Ammon's horn (tissue), 1 donor: ENCODE results near the gene VRK1.

Source experiments
- DNase-seq: peaks from one replicate; pipeline ENCODE4 v3.0.0-alpha.2; 2016; ENCODE audit warnings: low spot score

VRK1 gene

DNA sequence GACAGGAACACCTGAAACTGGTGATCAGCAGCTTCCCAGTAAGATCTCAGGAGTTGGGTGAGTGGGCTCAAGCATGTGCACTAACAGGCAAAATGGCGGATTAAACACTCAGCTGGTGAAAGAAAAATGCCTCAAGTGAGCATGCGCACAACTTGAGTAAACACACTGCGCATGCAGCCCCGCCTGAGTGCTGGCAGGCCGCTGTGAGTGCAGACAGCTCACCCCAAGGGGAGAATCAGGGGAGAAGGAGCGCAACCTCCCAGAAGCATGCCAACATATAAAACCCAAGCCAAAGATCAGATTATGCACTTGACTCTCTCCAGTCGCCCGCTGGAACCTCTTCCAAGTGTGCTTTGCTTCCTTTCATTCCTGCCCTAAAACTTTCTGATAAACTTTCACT, 125.8 kb downstream of the VRK1 start:
- no peak for DNase-seq

DNA sequence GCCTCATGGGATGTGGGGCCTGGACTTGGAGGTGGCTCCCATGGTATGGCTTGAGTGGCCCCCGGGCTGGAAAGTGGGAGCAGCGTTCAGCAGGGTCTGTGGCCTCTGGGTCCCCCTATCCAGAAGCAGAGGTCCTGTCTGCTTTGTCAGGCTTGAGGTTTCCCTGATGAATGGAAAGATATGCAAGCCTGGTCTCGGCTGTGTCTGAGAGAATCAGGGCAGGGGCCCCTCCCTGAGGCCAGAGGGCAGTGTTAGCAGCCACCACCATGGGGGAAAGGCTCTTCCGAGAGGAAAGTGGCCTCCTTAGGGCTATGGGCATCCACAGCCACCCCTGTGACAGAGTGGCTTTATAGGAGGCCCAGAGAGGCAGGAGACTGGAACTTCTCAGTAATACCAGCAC, 128.2 kb downstream of the VRK1 start:
- DNase-seq = no peak

DNA sequence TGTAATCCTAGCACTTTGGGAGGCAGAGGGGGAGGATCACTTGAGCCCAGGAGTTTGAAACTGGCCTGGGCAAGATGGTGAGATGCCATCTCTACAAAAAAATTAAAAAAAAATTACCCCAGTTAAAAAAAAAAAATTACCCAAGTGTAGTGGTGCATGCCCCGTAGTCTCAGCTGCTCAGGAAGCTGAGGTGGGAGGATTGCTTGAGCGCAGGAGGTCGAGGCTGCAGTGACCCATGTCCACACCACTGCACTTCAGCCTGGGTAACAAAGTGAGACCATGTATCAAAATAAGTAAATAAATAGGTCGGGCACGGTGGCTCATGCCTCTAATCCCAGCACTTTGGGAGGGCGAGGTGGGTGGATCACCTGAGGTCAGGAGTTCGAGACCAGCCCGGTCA, 128.8 kb downstream of the VRK1 start:
- no peak for DNase-seq

DNA sequence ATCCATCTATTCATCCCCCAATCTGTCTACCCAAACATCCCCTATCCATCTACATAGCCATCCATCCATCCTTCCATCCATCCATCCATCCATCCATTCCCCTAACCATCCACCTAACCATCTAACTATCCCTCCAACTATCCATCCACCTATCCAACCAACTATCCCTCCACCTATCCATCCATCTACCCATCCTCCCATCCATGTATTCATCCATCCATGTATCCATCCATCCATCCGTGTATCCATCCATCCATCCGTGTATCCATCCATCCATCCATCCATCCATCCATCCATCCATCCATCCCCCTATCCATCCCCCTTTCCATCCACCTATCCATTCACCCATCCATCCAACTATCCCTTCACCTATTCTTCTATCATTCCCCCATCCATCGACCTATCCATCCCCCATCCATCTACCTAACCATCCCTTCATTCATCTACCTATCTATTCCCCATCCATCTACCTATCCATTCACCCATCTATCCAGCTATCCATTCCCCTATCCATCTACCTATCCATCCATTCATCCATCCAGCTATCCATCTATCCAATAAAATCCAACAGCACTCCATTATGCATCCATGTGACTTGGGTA, 131.7 kb downstream of the VRK1 start:
- no peak for DNase-seq

DNA sequence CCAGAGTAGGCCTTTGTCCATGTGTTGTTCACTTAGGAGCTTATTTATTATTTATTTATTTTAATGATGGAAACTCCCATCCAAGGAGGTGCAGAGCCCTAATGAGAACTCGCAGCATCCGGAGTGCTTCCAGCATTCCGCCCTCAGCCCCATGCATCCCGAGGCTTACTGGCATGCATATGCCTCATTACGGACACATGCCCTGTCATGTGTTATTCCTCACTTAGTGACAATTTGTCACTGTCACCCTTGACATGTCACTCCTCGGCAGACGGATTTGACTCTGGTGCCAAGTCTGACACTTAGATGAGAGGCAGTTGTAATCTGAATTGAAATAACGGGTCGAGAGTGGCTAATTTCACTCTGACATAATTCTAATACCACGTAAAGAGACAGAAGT, 132.8 kb downstream of the VRK1 start:
- no peak for DNase-seq

DNA sequence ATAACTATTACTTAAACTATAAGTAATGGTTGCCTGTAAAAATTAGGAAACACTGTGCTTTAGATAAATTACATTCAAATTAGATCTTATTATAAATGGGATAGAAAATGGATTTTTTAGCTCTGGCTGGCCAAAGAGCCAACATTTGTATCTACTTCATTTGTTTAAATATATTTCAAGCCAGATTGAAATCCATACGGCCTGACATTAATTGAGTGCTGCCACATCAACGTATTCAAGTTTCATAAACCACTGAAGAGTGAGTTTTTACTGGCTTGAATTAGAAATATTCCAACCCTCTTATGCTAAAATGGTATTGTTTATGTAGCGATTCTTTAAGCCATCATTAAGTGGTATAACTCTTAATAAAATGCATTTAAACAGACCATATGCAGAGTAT, 133.3 kb downstream of the VRK1 start:
- DNase-seq = no peak
